ENCODE results near the gene FEM1A.

DNA sequence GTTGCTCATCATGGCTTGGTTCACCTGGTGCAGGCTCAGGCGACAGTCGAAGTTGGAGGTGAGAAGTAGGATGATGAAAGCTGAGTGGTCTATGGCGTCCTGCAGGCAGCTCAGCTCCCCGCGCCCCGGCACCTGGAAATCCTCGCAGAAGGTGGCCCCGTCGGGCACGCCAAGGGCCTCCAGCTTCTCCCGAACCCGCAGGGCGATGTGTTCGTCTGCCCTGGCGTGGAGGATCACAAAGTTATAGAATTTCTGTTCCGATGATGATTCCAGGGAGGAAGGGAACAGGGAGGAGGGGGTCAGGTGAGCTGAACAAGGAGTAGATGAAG lies 25.4 kb downstream of the FEM1A start:
- TF ChIP-seq, protein P1, sequence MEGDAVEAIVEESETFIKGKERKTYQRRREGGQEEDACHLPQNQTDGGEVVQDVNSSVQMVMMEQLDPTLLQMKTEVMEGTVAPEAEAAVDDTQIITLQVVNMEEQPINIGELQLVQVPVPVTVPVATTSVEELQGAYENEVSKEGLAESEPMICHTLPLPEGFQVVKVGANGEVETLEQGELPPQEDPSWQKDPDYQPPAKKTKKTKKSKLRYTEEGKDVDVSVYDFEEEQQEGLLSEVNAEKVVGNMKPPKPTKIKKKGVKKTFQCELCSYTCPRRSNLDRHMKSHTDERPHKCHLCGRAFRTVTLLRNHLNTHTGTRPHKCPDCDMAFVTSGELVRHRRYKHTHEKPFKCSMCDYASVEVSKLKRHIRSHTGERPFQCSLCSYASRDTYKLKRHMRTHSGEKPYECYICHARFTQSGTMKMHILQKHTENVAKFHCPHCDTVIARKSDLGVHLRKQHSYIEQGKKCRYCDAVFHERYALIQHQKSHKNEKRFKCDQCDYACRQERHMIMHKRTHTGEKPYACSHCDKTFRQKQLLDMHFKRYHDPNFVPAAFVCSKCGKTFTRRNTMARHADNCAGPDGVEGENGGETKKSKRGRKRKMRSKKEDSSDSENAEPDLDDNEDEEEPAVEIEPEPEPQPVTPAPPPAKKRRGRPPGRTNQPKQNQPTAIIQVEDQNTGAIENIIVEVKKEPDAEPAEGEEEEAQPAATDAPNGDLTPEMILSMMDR (IDR thresholded peaks at IDR 0.05) = no peak
- TF ChIP-seq POLR2AphosphoS5 (IDR thresholded peaks at IDR 0.05) (no peak), POLR2A (IDR thresholded peaks at IDR 0.05) (no peak), EP300 (IDR thresholded peaks at IDR 0.05) (no peak)

All from gastroesophageal sphincter (tissue), 3 donors.